Panc1 (cell line): ENCODE data around the gene VPS13A. TPM values are rescaled to one million over a fixed set of nuclear protein-coding genes. Genes with fewer than 3 reads are reported as not detected.

ENCODE experiments used
- ATAC-seq: fragments of 200-7000 bp; cut with Tn5 transposase; 2 replicates; pipeline ENCODE4 v1.9.1; 2020; ENCODE audit warnings: mild to moderate bottlenecking, moderate library complexity
- BruUV-seq: library from RNA; stranded (reverse); fragments of 400-500 nt; replicated peaks from 2 replicates; lab custom pipeline; 2021; lab: Mats Ljungman, UMichigan
- CTCF ChIA-PET: fragments of 300-600 bp; sonication (Branson Sonifier 250); formaldehyde crosslinking; loops from one replicate; lab custom pipeline; 2022; ENCODE audit warnings: antibody characterized with exemption; lab: Charles Lee
- POLR2A ChIA-PET: fragments of 300-600 bp; sonication (Branson Sonifier 250); formaldehyde crosslinking; loops from one replicate; lab custom pipeline; 2022; ENCODE audit warnings: antibody characterized with exemption; lab: Charles Lee
- DNase-seq: peaks from one replicate; pipeline ENCODE4 v3.0.0-alpha.2; 2010; ENCODE audit warnings: low read depth, low spot score
- H3K27ac ChIP-seq: 2 replicates; pipeline ENCODE4 v1.5.1; 2011; ENCODE audit warnings: mild to moderate bottlenecking, low read length, inconsistent platforms
- H3K27me3 ChIP-seq: fragments of 200-500 bp; sonication (Bioruptor generic); 2 replicates; pipeline ENCODE4 v1.6.0; 2014; ENCODE audit warnings: low read length, inconsistent platforms; ENCODE audit not compliant: control insufficient read depth, insufficient read depth
- H3K36me3 ChIP-seq: fragments of 200-500 bp; sonication (Bioruptor generic); 2 replicates; pipeline ENCODE4 v1.5.1; 2014; ENCODE audit warnings: inconsistent platforms, mild to moderate bottlenecking, low read length, moderate library complexity; ENCODE audit not compliant: control insufficient read depth, insufficient read depth
- H3K4me1 ChIP-seq: 2 replicates; pipeline ENCODE4 v1.5.1; 2011; ENCODE audit warnings: inconsistent platforms, mild to moderate bottlenecking, low read length, moderate library complexity; ENCODE audit not compliant: control insufficient read depth, insufficient read depth
- H3K4me3 ChIP-seq, 2 experiments: 2 replicates each; pipeline ENCODE4 v1.5.1; 2011 to 2012; ENCODE audit warnings: low read depth in 2 of 2, low read length in 2 of 2, mild to moderate bottlenecking in 2 of 2, inconsistent platforms in 1 of 2, moderate library complexity in 1 of 2
- H3K9me3 ChIP-seq: fragments of 200-500 bp; sonication (Bioruptor generic); 2 replicates; pipeline ENCODE4 v1.5.1; 2014; ENCODE audit warnings: low read depth, mild to moderate bottlenecking, inconsistent platforms, low read length, moderate library complexity; ENCODE audit not compliant: control insufficient read depth, insufficient read depth
- POLR2AphosphoS5 ChIP-seq: IDR thresholded peaks from 2 replicates; pipeline ENCODE4 v1.6.1; 2012; ENCODE audit warnings: mild to moderate bottlenecking, low read depth, low read length, moderate library complexity
- SIN3A ChIP-seq: IDR thresholded peaks from 2 replicates; pipeline ENCODE4 v1.6.1; 2012; ENCODE audit warnings: low read depth, mild to moderate bottlenecking, low read length, moderate library complexity, borderline replicate concordance; ENCODE audit not compliant: insufficient read depth
- TCF7L2 ChIP-seq: IDR thresholded peaks from 2 replicates; pipeline ENCODE4 v1.6.1; 2011; ENCODE audit warnings: mild to moderate bottlenecking, low read depth, low read length, inconsistent platforms
- in situ Hi-C: cut with HindIII; loops from 2 replicates; pipeline ENCODE4 v1.10.0; 2016; ENCODE audit warnings: low sequenced_read_pairs, low pct_unique_long_range_greater_than_20kb
- intact Hi-C: fragments of 100-400 bp; cut with micrococcal nuclease; formaldehyde crosslinking; loops from one replicate; pipeline ENCODE4 v1.10.0; 2022; ENCODE audit not compliant: unreplicated experiment
- total RNA-seq: library from RNA; stranded (reverse); gene quantifications from one replicate; pipeline ENCODE4 v1.2.1, GENCODE V29; 2021; ENCODE audit not compliant: unreplicated experiment
- TF ChIP-seq, protein P1 (sequence below), 2 experiments: IDR thresholded peaks; 2 replicates each; pipeline ENCODE4 v1.6.1; 2011 to 2012; ENCODE audit warnings: low read depth in 2 of 2, control low read depth in 1 of 2, low read length in 1 of 2, mild to moderate bottlenecking in 1 of 2, moderate library complexity in 1 of 2; ENCODE audit not compliant: insufficient read depth in 1 of 2
- TF ChIP-seq, protein P2 (sequence below): fragments of 450-650 bp; IDR thresholded peaks from 2 replicates; pipeline ENCODE4 v1.5.1; 2017; ENCODE audit warnings: mild to moderate bottlenecking

VPS13A gene
- total RNA-seq, 1 experiment from 2014 or later: 26.1 TPM

DNA sequence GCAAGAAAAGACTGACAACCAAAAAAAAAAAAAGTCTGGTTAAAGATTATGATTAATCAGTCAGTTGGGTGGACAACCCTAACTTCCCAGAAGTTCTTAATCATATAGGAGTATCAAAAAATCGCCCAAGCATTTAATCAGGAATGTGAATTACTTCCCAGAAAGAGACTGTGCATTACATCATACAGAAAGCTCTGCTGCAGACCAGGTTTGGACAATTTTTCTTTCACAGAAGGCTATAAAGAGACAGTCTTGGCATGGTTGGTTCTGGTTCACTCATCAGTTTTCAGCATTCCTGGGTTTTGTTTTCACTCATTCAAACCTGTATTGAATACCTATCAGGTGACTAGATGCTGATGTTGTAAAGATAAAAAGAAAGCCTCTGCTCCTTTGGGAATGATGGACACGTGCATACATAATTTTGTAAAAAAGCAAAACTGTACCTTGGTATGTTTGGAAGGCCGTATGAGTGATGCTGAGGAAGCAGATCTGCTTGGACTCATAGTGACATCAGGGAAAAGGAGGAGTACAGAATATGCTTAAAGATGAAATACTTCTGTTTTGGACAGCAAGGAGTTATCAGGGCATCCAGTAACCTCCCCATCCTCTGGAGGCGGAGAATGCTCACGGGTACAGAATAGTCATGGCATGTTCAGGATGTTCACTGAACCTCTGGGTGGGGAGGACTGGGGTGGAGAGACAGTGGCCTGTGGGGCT, 292.3 kb downstream of the VPS13A start:
- no peaks in the 10 kb centered on the region for H3K4me1 ChIP-seq
- in situ Hi-C loops (no loop called here), intact Hi-C loops (no loop called here)
- H3K9me3 ChIP-seq: no peaks in the 10 kb centered on the region
- H3K36me3 ChIP-seq: no peaks in the 10 kb centered on the region
- ATAC-seq (no peak), DNase-seq (no peak)
- POLR2A ChIA-PET: no interaction called here
- no TSS peak for BruUV-seq
- CTCF ChIA-PET: no interaction called here
- TF ChIP-seq POLR2AphosphoS5: no peak
- TF ChIP-seq SIN3A: no peak
- TF ChIP-seq, protein P1, sequence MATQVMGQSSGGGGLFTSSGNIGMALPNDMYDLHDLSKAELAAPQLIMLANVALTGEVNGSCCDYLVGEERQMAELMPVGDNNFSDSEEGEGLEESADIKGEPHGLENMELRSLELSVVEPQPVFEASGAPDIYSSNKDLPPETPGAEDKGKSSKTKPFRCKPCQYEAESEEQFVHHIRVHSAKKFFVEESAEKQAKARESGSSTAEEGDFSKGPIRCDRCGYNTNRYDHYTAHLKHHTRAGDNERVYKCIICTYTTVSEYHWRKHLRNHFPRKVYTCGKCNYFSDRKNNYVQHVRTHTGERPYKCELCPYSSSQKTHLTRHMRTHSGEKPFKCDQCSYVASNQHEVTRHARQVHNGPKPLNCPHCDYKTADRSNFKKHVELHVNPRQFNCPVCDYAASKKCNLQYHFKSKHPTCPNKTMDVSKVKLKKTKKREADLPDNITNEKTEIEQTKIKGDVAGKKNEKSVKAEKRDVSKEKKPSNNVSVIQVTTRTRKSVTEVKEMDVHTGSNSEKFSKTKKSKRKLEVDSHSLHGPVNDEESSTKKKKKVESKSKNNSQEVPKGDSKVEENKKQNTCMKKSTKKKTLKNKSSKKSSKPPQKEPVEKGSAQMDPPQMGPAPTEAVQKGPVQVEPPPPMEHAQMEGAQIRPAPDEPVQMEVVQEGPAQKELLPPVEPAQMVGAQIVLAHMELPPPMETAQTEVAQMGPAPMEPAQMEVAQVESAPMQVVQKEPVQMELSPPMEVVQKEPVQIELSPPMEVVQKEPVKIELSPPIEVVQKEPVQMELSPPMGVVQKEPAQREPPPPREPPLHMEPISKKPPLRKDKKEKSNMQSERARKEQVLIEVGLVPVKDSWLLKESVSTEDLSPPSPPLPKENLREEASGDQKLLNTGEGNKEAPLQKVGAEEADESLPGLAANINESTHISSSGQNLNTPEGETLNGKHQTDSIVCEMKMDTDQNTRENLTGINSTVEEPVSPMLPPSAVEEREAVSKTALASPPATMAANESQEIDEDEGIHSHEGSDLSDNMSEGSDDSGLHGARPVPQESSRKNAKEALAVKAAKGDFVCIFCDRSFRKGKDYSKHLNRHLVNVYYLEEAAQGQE (IDR thresholded peaks at IDR 0.05; ENCODE audit: insufficient read depth in 1 of 2, low read depth in 2 of 2, low read length in 1 of 2): no peak
- TF ChIP-seq TCF7L2: no peak
- TF ChIP-seq, protein P2, sequence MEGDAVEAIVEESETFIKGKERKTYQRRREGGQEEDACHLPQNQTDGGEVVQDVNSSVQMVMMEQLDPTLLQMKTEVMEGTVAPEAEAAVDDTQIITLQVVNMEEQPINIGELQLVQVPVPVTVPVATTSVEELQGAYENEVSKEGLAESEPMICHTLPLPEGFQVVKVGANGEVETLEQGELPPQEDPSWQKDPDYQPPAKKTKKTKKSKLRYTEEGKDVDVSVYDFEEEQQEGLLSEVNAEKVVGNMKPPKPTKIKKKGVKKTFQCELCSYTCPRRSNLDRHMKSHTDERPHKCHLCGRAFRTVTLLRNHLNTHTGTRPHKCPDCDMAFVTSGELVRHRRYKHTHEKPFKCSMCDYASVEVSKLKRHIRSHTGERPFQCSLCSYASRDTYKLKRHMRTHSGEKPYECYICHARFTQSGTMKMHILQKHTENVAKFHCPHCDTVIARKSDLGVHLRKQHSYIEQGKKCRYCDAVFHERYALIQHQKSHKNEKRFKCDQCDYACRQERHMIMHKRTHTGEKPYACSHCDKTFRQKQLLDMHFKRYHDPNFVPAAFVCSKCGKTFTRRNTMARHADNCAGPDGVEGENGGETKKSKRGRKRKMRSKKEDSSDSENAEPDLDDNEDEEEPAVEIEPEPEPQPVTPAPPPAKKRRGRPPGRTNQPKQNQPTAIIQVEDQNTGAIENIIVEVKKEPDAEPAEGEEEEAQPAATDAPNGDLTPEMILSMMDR: no peak
- H3K4me3 ChIP-seq: no peak overlapping the region
- H3K27me3 ChIP-seq: no peaks in the 10 kb centered on the region
- H3K27ac ChIP-seq: no peak overlapping the region

Other genes starting within 250 kb of the VPS13A start
- not detected for gene FOXB2, start 157.9 kb upstream of the VPS13A start, total RNA-seq